Stimulated activated CD8-positive, alpha-beta memory T cell treated with anti-CD3 and anti-CD28 coated beads, Interleukin-15, amount 100 ng/mL, for 48 hours (primary cell): Measurements from ENCODE around the gene FUT6.
"Not testable (repeated sequence)": the region's sequence is repeated elsewhere in the genome, so short reads cannot be mapped to it uniquely, and the experiment has no call there.

Experiments
- DNase-seq, 2 donors: peaks; one replicate each; pipeline ENCODE4 v3.0.0-alpha.2; 2020; ENCODE audit warnings: low read depth in 2 of 2

The FUT6 gene

GRCh38 chr19:5857203-5858081, 17.9 kb upstream of the FUT6 start:
- no peak for DNase-seq

GRCh38 chr19:5855151-5855550, 15.6 kb upstream of the FUT6 start:
- not testable (repeated sequence) for DNase-seq

- not testable (repeated sequence) for DNase-seq
Observed at GRCh38 chr19:5854121-5854520, 14.6 kb upstream of the FUT6 start.

- no peak for DNase-seq
Observed at GRCh38 chr19:5851302-5851701, 11.8 kb upstream of the FUT6 start, which contains the start of gene FUT3. TSS of gene FUT3 (minus strand) at chr19:5851449.

- no peak for DNase-seq
Observed at GRCh38 chr19:5850743-5851293, 11.3 kb upstream of the FUT6 start.

- no peak for DNase-seq
Observed at GRCh38 chr19:5850189-5850588, 10.7 kb upstream of the FUT6 start.

GRCh38 chr19:5848621-5849020, 9.1 kb upstream of the FUT6 start:
- not testable (repeated sequence) for DNase-seq

GRCh38 chr19:5847846-5848245, 8.3 kb upstream of the FUT6 start:
- DNase-seq, result not testable (repeated sequence)

- no peak for DNase-seq
Observed at GRCh38 chr19:5844456-5845433, 5.2 kb upstream of the FUT6 start.

GRCh38 chr19:5843295-5843927, 3.9 kb upstream of the FUT6 start:
- DNase-seq, result no peak

GRCh38 chr19:5841735-5842111, 2.2 kb upstream of the FUT6 start:
- not testable (repeated sequence) for DNase-seq

- no peak for DNase-seq
Observed at GRCh38 chr19:5838353-5839064, 993 bp downstream of the FUT6 start.

- DNase-seq, result no peak
Observed at GRCh38 chr19:5837761-5838352, 1.6 kb downstream of the FUT6 start.

GRCh38 chr19:5832527-5833216, 6.8 kb downstream of the FUT6 start:
- DNase-seq, result no peak

- DNase-seq, result no peak
Observed at GRCh38 chr19:5832061-5832460, 7.4 kb downstream of the FUT6 start.

GRCh38 chr19:5831159-5831558, 8.3 kb downstream of the FUT6 start:
- DNase-seq, result no peak

GRCh38 chr19:5829567-5830310, 9.8 kb downstream of the FUT6 start:
- no peak for DNase-seq

- DNase-seq, result peak in 1 of 2 donors; percentile 32
Observed at GRCh38 chr19:5828661-5829566, 10.6 kb downstream of the FUT6 start.
